Gastrocnemius medialis (tissue), 4 donors: Measurements from ENCODE around the gene ZIK1. TPM values are rescaled to one million over a fixed set of nuclear protein-coding genes. Genes with fewer than 3 reads are reported as not detected.

Source experiments
- ATAC-seq, 2 donors: fragments of 150-250 bp; one replicate each; pipeline ENCODE4 v1.9.1; 2016
- DNase-seq, 2 donors: peaks; one replicate each; pipeline ENCODE4 v3.0.0-alpha.2; 2019
- H3K27ac ChIP-seq, 4 donors: fragments of 200-600 bp; sonication (generic); 1 replicate in 1 of 4; 2 replicates in 3 of 4; pipeline ENCODE4 v1.5.1; 2016 to 2018; ENCODE audit warnings: mild to moderate bottlenecking in 2 of 4, moderate library complexity in 1 of 4
- H3K27me3 ChIP-seq, 3 donors: fragments of 200-600 bp; sonication (generic) in 2 of 3; 1 replicate in 1 of 3; 2 replicates in 2 of 3; pipeline versions ENCODE4 v1.5.1 to v1.6.0; 2016 to 2019; ENCODE audit warnings: mild to moderate bottlenecking in 1 of 3, moderate library complexity in 1 of 3
- H3K36me3 ChIP-seq, 2 donors: fragments of 200-600 bp; sonication (generic) in 1 of 2; one replicate each; pipeline ENCODE4 v1.5.1; 2017 to 2018
- H3K4me1 ChIP-seq, 2 donors: fragments of 200-600 bp; sonication (generic) in 1 of 2; one replicate each; pipeline ENCODE4 v1.5.1; 2016 to 2017; ENCODE audit warnings: mild to moderate bottlenecking in 2 of 2
- H3K4me3 ChIP-seq, 4 donors: fragments of 200-600 bp; sonication (generic) in 3 of 4; 1 replicate in 1 of 4; 2 replicates in 3 of 4; pipeline ENCODE4 v1.5.1; 2016 to 2019; ENCODE audit warnings: mild to moderate bottlenecking in 2 of 4
- H3K9me3 ChIP-seq, 3 donors: fragments of 200-600 bp; sonication (generic) in 2 of 3; 1 replicate in 1 of 3; 2 replicates in 2 of 3; pipeline ENCODE4 v1.5.1; 2016 to 2019
- POLR2A ChIP-seq, 2 donors: fragments of 450-650 bp; IDR thresholded peaks; one replicate each; pipeline ENCODE4 v1.6.1; 2017; ENCODE audit warnings: antibody characterized with exemption in 2 of 2, mild to moderate bottlenecking in 2 of 2, moderate library complexity in 2 of 2
- in situ Hi-C, 4 donors: fragments of 200-750 bp; cut with MboI; loops; one replicate each; pipeline versions ENCODE4 v1.15.0 to v1.8.0; 2017; ENCODE audit warnings: low sequenced_read_pairs in 4 of 4
- intact Hi-C: fragments of 100-400 bp; cut with DNase I; formaldehyde crosslinking; loops from one replicate; pipeline ENCODE4 v1.15.1; 2023; ENCODE audit warnings: low total_unique reads
- total RNA-seq, 4 donors: library from RNA; depleted of rRNA; stranded (reverse); fragments of >200 nt; gene quantifications; one replicate each; pipeline versions ENCODE4 v1.1.0 to v1.2.3, GENCODE V29; 2016
- TF ChIP-seq, protein P1 (sequence below), 5 experiments: fragments of 450-650 bp in 3 of 5; fragments of 200-600 bp in 2 of 5; sonication (generic) in 2 of 5; IDR thresholded peaks in 4 of 5; conservative IDR thresholded peaks in 1 of 5; 1 replicate in 4 of 5; 2 replicates in 1 of 5; pipeline ENCODE4 v1.5.1; 2016 to 2019; ENCODE audit warnings: antibody characterized with exemption in 5 of 5, mild to moderate bottlenecking in 3 of 5, moderate library complexity in 3 of 5

The ZIK1 gene
- total RNA-seq, 4 donors from 2014 or later: 0.71 to 2.0 (median 1.1) TPM

DNA sequence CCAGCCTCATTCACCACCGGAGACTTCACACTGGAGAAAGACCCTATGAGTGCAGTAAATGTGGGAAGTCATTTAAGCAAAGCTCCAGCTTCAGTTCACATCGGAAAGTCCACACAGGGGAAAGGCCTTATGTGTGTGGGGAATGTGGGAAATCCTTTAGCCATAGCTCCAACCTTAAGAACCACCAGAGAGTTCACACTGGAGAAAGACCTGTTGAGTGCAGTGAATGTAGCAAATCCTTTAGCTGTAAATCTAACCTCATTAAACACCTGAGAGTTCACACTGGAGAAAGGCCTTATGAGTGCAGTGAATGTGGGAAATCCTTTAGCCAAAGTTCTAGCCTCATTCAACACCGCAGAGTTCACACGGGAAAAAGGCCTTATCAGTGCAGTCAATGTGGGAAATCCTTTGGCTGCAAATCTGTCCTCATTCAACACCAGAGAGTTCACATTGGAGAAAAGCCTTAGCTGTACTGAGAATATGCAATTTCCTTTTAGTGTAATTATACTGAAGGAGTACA lies 57.8 kb downstream of the ZIK1 start:
- intact Hi-C loops (no loop called here), in situ Hi-C loops (no loop called here)
- no peaks in the 10 kb centered on the region for H3K4me1 ChIP-seq
- peaks cover 25 to 62% of the 10 kb centered on the region in 2 donors for H3K36me3 ChIP-seq
- no peaks in the 10 kb centered on the region for H3K27me3 ChIP-seq
- no peak overlapping the region for H3K27ac ChIP-seq
- peak overlapping the region in 1 of 4 donors; percentile 18 for H3K4me3 ChIP-seq
- no peak for DNase-seq
- peaks cover 8 to 30% (median 12%) of the 10 kb centered on the region in 3 donors for H3K9me3 ChIP-seq
- TF ChIP-seq POLR2A (IDR thresholded peaks at IDR 0.05): no peak
- TF ChIP-seq, protein P1, sequence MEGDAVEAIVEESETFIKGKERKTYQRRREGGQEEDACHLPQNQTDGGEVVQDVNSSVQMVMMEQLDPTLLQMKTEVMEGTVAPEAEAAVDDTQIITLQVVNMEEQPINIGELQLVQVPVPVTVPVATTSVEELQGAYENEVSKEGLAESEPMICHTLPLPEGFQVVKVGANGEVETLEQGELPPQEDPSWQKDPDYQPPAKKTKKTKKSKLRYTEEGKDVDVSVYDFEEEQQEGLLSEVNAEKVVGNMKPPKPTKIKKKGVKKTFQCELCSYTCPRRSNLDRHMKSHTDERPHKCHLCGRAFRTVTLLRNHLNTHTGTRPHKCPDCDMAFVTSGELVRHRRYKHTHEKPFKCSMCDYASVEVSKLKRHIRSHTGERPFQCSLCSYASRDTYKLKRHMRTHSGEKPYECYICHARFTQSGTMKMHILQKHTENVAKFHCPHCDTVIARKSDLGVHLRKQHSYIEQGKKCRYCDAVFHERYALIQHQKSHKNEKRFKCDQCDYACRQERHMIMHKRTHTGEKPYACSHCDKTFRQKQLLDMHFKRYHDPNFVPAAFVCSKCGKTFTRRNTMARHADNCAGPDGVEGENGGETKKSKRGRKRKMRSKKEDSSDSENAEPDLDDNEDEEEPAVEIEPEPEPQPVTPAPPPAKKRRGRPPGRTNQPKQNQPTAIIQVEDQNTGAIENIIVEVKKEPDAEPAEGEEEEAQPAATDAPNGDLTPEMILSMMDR (IDR thresholded peaks at IDR 0.05 in 4 of 5, conservative IDR thresholded peaks at IDR 0.05 in 1 of 5): no peak
- no peak for ATAC-seq

DNA sequence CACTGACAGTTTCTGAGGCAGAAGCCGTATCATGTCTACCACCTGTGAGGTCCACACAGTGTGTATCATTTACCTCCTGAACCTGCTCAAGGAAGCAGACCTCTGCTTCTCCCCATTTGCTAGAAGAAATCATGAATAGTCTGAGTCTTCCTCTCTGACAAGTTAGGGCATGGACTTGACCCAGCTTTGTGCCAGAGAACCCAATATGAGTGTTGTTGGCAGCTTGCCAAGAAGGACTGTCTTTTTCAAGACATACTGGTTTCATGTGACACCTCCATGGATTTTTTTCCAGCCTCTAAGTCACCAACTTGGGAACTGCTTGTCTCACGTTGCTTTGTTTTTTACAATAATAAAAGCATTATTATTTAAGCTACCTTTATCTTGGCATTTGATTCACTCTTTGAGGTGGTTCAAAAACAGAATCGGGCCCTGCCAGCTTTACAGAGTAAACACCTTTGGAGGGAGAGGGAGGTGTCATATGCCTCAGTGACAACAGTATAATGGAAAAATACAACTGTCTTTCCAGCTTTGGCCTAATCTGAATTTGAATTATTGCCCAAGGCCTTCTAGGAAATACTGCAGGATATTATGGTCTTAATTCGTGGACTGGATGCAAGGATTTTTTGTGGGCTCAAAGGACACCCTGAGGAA lies 58.6 kb downstream of the ZIK1 start:
- DNase-seq (no peak), ATAC-seq (peak in 1 of 2 donors; percentile 52)
- H3K27me3 ChIP-seq: no peaks in the 10 kb centered on the region
- in situ Hi-C loops: no loop called here
- peaks cover 4 to 27% (median 12%) of the 10 kb centered on the region in 3 donors for H3K9me3 ChIP-seq
- peaks cover 22 to 55% of the 10 kb centered on the region in 2 donors for H3K36me3 ChIP-seq
- TF ChIP-seq POLR2A (IDR thresholded peaks at IDR 0.05): no peak
- TF ChIP-seq, protein P1 (IDR thresholded peaks at IDR 0.05 in 4 of 5, conservative IDR thresholded peaks at IDR 0.05 in 1 of 5): no peak
- intact Hi-C loops: no loop called here
- H3K4me1 ChIP-seq: no peaks in the 10 kb centered on the region
- no peak overlapping the region for H3K27ac ChIP-seq
- H3K4me3 ChIP-seq: no peak overlapping the region

Other genes with a start within 250 kb of the ZIK1 start
- 1 to 10 TPM; 4.1 to 6.5 (median 4.8) TPM for gene ZNF304, start 232.9 kb upstream of the ZIK1 start, total RNA-seq
- 10 to 100 TPM; 34.4 to 47.4 (median 40.8) TPM for gene TRAPPC2B, start 220.6 kb upstream of the ZIK1 start, total RNA-seq
- 1 to 10 TPM in 3 of 4 donors, under 1 TPM in 1; 0.58 to 4.4 (median 2.6) TPM for gene ZNF547, start 220.6 kb upstream of the ZIK1 start, total RNA-seq
- gene ZNF548, start 194.3 kb upstream of the ZIK1 start, total RNA-seq: 10 to 100 TPM in 1 of 4 donors, 1 to 10 TPM in 3; 6.1 to 10.4 (median 8.3) TPM
- 1 to 10 TPM; 3.3 to 6.4 (median 5.4) TPM for gene ZNF17, start 173.0 kb upstream of the ZIK1 start, total RNA-seq
- 10 to 100 TPM in 1 of 4 donors, 1 to 10 TPM in 3; 3.1 to 11.4 (median 3.9) TPM for gene ZNF749, start 148.8 kb upstream of the ZIK1 start, total RNA-seq
- 1 to 10 TPM in 2 of 4 donors, under 1 TPM in 1, not detected in 1; 0.60 to 3.2 (median 1.3) TPM for gene VN1R1, start 127.0 kb upstream of the ZIK1 start, total RNA-seq
- 10 to 100 TPM in 3 of 4 donors, 1 to 10 TPM in 1; 8.3 to 26.7 (median 17.6) TPM for gene ZNF772, start 106.6 kb upstream of the ZIK1 start, total RNA-seq
- gene ZNF419, start 96.4 kb upstream of the ZIK1 start, total RNA-seq: 10 to 100 TPM in 2 of 4 donors, 1 to 10 TPM in 2; 4.6 to 25.2 (median 10.5) TPM
- 1 to 10 TPM; 1.2 to 6.5 (median 3.4) TPM for gene ZNF773, start 84.2 kb upstream of the ZIK1 start, total RNA-seq
- 1 to 10 TPM; 1.7 to 3.4 (median 2.3) TPM for gene ZNF549, start 56.8 kb upstream of the ZIK1 start, total RNA-seq
- 1 to 10 TPM in 3 of 4 donors, under 1 TPM in 1; 0.87 to 9.1 (median 2.6) TPM for gene ZNF550, start 24.3 kb upstream of the ZIK1 start, total RNA-seq
- gene ZNF416, start 5.2 kb upstream of the ZIK1 start, total RNA-seq: 1 to 10 TPM in 2 of 4 donors, under 1 TPM in 2; 0.87 to 2.0 (median 1.4) TPM
- gene ZNF530, start 15.7 kb downstream of the ZIK1 start, total RNA-seq: 1 to 10 TPM in 3 of 4 donors, under 1 TPM in 1; 0.86 to 4.2 (median 3.4) TPM
- gene ZNF134, start 30.1 kb downstream of the ZIK1 start, total RNA-seq: 10 to 100 TPM in 1 of 4 donors, 1 to 10 TPM in 3; 4.2 to 13.1 (median 8.0) TPM
- 1 to 10 TPM; 2.9 to 5.5 (median 4.3) TPM for gene ZNF211, start 49.0 kb downstream of the ZIK1 start, total RNA-seq
- gene ZSCAN4, start 84.8 kb downstream of the ZIK1 start, total RNA-seq: not detected
- 1 to 10 TPM in 3 of 4 donors, under 1 TPM in 1; 0.95 to 5.8 (median 2.4) TPM for gene ZNF551, start 97.8 kb downstream of the ZIK1 start, total RNA-seq
- gene ZNF154, start 125.1 kb downstream of the ZIK1 start, total RNA-seq: 1 to 10 TPM in 2 of 4 donors, under 1 TPM in 2; 0.49 to 2.8 (median 0.97) TPM
- 10 to 100 TPM in 1 of 4 donors, 1 to 10 TPM in 3; 3.9 to 10.1 (median 5.8) TPM for gene ZNF671, start 143.5 kb downstream of the ZIK1 start, total RNA-seq
- gene ZNF776, start 162.7 kb downstream of the ZIK1 start, total RNA-seq: 1 to 10 TPM; 5.0 to 8.1 (median 8.0) TPM
- gene ZNF586, start 185.5 kb downstream of the ZIK1 start, total RNA-seq: 10 to 100 TPM in 1 of 4 donors, 1 to 10 TPM in 3; 7.6 to 13.3 (median 9.2) TPM
- gene ZNF552, start 230.8 kb downstream of the ZIK1 start, total RNA-seq: 1 to 10 TPM; 1.2 to 2.3 (median 1.8) TPM
- gene ZNF587B, start 246.2 kb downstream of the ZIK1 start, total RNA-seq: 1 to 10 TPM; 2.1 to 9.6 (median 6.3) TPM